Suprapubic skin (tissue), 4 donors: ENCODE data around the gene EFNA2. TPM values are rescaled to one million over a fixed set of nuclear protein-coding genes. Genes with fewer than 3 reads are reported as not detected.

Source experiments
- DNase-seq, 2 donors: peaks; one replicate each; pipeline ENCODE4 v3.0.0-alpha.2; 2019; ENCODE audit warnings: low spot score in 2 of 2
- H3K27ac ChIP-seq: fragments of 200-600 bp; sonication (generic); one replicate; pipeline ENCODE4 v1.5.1; 2019
- H3K27me3 ChIP-seq: fragments of 200-600 bp; sonication (generic); one replicate; pipeline ENCODE4 v1.5.1; 2019
- H3K36me3 ChIP-seq: fragments of 200-600 bp; sonication (generic); one replicate; pipeline ENCODE4 v1.5.1; 2019
- H3K4me1 ChIP-seq: fragments of 200-600 bp; sonication (generic); one replicate; pipeline ENCODE4 v1.5.1; 2019
- H3K4me3 ChIP-seq: fragments of 200-600 bp; sonication (generic); one replicate; pipeline ENCODE4 v1.5.1; 2019; ENCODE audit warnings: mild to moderate bottlenecking
- H3K9me3 ChIP-seq: fragments of 200-600 bp; sonication (generic); one replicate; pipeline ENCODE4 v1.5.1; 2019
- EP300 ChIP-seq: sonication (generic); formaldehyde crosslinking; IDR thresholded peaks from one replicate; pipeline ENCODE4 v1.6.1; 2017; ENCODE audit warnings: antibody characterized with exemption
- POLR2A ChIP-seq, 2 donors: fragments of 450-650 bp; IDR thresholded peaks; one replicate each; pipeline ENCODE4 v1.6.1; 2017; ENCODE audit warnings: antibody characterized with exemption in 2 of 2, mild to moderate bottlenecking in 2 of 2, moderate library complexity in 2 of 2
- POLR2AphosphoS5 ChIP-seq, 3 donors: sonication (generic); formaldehyde crosslinking; IDR thresholded peaks; one replicate each; pipeline ENCODE4 v1.6.1; 2017; ENCODE audit warnings: antibody characterized with exemption in 3 of 3
- WGBS: methylation state at CpG from one replicate; pipeline ENCODE4 v1.1.5; 2018; 5-methylcytosine and 5-hydroxymethylcytosine counted together
- total RNA-seq, 4 donors: library from RNA; depleted of rRNA; stranded (reverse); fragments of >200 nt; gene quantifications; one replicate each; pipeline ENCODE4 v1.1.0, GENCODE V29; 2016
- TF ChIP-seq, protein P1 (sequence below), 2 donors: fragments of 200-600 bp in 1 of 2; fragments of 450-650 bp in 1 of 2; sonication (generic) in 1 of 2; IDR thresholded peaks; one replicate each; pipeline ENCODE4 v1.5.1; 2016 to 2019; ENCODE audit warnings: antibody characterized with exemption in 2 of 2, mild to moderate bottlenecking in 1 of 2, moderate library complexity in 1 of 2

EFNA2 gene
- total RNA-seq, 4 donors from 2014 or later: not detected

DNA sequence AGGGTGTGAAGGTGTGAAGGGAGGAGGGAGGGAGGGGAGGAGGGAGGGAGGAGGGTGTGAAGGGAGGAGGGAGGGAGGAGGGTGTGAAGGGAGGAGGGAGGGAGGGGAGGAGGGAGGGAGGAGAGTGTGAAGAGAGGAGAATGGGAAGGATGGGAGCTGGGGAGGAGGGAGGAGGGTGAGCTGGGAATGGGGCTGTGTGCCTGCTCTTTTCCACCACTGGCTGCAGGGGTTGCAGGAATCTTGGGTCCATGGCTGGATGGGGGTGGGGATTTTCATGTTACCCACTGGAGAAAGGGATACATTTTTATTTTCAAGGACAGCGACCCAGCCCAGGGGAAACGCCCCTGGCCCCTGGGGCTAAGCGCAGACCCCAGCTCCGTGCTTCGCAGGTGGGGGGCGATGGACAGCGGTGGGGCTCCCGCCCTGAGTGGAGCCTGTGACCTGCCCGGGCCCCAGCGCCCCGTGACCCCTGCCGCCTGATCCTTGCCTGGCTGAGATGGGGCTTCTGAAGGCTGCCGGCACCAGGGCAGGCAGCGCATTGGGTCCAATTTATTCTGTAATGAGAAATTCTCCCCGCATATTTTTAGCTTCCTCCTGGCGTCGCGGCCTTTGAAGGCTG lies 3.0 kb upstream of the EFNA2 start:
- Histone ChIP-seq H3K36me3 (peaks cover 13% of the 10 kb centered on the region), H3K4me3 (no peak overlapping the region), H3K27ac (no peak overlapping the region), H3K9me3 (no peaks in the 10 kb centered on the region), H3K27me3 (peaks cover 48% of the 10 kb centered on the region), H3K4me1 (peaks cover 8% of the 10 kb centered on the region)
- TF ChIP-seq EP300 (no peak), POLR2AphosphoS5 (IDR thresholded peaks at IDR 0.05) (no peak), POLR2A (IDR thresholded peaks at IDR 0.05) (no peak)
- TF ChIP-seq, protein P1, sequence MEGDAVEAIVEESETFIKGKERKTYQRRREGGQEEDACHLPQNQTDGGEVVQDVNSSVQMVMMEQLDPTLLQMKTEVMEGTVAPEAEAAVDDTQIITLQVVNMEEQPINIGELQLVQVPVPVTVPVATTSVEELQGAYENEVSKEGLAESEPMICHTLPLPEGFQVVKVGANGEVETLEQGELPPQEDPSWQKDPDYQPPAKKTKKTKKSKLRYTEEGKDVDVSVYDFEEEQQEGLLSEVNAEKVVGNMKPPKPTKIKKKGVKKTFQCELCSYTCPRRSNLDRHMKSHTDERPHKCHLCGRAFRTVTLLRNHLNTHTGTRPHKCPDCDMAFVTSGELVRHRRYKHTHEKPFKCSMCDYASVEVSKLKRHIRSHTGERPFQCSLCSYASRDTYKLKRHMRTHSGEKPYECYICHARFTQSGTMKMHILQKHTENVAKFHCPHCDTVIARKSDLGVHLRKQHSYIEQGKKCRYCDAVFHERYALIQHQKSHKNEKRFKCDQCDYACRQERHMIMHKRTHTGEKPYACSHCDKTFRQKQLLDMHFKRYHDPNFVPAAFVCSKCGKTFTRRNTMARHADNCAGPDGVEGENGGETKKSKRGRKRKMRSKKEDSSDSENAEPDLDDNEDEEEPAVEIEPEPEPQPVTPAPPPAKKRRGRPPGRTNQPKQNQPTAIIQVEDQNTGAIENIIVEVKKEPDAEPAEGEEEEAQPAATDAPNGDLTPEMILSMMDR (IDR thresholded peaks at IDR 0.05): no peak
- DNase-seq: no peak
- 82% methylated on average over 4 of the region's 18 CpGs for WGBS

DNA sequence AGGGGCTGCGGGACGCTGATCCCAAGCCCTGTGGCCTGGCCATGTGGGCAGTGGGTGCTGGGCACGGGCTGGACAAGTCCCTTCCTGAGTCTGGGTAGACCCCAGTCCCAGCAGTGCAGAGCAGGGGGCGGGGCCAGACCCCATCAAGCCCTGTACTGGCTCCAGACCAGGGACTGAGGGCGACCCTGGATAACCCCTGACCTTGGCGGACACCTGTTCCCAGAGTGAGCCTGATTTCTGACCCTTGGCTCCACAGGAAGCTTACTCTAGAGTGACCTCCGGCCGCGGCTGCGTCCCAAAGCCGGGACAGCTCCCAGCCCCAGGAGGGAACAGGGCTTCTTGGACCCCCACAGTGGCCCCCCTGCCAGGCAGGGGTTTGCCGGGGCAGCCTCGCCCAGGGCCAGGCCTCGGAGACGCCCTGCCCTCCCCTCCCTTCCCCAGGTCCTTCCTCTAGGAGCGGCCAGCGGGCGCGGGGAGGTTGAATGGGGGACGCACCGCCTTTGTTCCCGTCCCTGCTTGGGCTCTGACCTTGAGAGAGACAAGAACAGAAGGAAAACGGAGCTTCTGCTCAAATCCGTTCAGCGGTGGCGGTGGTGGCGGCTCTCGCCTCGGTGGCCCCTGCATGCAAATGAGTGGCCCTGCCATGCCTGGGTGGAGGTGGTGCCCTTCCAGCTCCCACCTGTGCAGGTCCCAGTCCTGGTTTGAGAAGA lies 2.3 kb upstream of the EFNA2 start:
- peaks cover 9% of the 10 kb centered on the region for H3K36me3 ChIP-seq
- peaks cover 55% of the 10 kb centered on the region for H3K27me3 ChIP-seq
- WGBS: 100% methylated on average over 2 of the region's 29 CpGs
- TF ChIP-seq POLR2A (IDR thresholded peaks at IDR 0.05): no peak
- TF ChIP-seq EP300: no peak
- TF ChIP-seq, protein P1 (IDR thresholded peaks at IDR 0.05): no peak
- no peak for TF ChIP-seq POLR2AphosphoS5 (IDR thresholded peaks at IDR 0.05)
- H3K4me3 ChIP-seq: no peak overlapping the region
- peaks cover 8% of the 10 kb centered on the region for H3K4me1 ChIP-seq
- H3K27ac ChIP-seq: no peak overlapping the region
- DNase-seq: no peak
- no peaks in the 10 kb centered on the region for H3K9me3 ChIP-seq

DNA sequence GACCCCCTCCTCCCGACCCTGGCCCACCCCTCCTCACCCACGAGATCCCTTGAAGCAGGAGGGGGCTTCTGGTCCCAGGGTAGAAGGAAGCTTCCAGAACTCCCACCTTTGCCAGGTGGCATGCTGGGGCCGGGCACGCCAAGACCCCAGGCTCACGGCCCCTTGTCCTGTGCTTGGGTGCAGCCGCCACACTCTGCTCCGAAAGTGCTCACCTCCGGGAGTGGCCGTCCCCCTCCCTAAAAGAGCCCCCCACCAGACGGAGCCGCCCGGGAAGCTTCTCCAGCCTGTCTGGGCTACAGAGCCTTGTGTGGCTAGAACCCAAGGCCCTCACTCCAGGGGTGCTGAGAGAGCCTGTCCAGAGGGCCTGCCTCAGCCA lies 1.8 kb upstream of the EFNA2 start:
- no peak for DNase-seq
- Histone ChIP-seq H3K36me3 (peaks cover 6% of the 10 kb centered on the region), H3K27me3 (peaks cover 60% of the 10 kb centered on the region), H3K4me3 (no peak overlapping the region), H3K27ac (no peak overlapping the region), H3K4me1 (peaks cover 8% of the 10 kb centered on the region), H3K9me3 (no peaks in the 10 kb centered on the region)
- no peak for TF ChIP-seq POLR2AphosphoS5 (IDR thresholded peaks at IDR 0.05)
- TF ChIP-seq, protein P1 (IDR thresholded peaks at IDR 0.05): no peak
- no peak for TF ChIP-seq POLR2A (IDR thresholded peaks at IDR 0.05)
- TF ChIP-seq EP300: no peak
- no CpG with 5 or more reads among the region's 12 CpGs for WGBS

DNA sequence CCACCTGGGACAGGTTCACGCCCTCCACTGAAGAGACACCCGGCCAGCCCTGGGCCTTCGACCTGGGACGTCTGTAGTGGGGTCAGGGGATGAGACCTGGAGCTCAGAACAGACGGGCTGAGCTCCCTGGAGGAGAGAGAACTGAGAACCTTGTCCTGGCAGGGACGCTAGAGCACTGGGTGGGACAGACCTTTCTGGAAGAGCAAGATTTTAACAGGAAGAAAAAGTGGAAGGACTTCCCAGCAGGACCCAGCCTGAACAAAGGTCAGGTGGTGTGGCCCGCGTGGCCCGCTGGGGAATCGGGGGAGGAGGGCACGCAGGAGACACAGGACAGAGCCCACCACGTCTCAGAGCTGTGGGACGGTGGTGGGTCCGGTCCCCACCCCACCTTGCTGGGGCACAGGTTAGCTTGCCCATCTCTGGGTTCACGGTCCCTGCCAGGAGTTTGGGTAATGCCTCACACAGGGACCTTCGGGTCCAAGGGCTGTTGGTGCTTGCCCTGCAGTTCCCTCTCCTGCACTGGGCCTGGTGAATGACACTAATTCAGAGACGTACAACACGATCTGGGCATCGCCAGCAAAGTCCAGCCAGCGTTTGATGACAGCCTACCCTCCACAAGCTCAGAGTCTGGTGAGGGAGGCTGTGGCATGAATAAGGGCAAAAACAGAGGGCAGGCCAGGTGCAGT lies 1.2 kb upstream of the EFNA2 start:
- 48% methylated on average over 9 of the region's 20 CpGs for WGBS
- no peak overlapping the region for H3K4me3 ChIP-seq
- H3K27me3 ChIP-seq: peaks cover 65% of the 10 kb centered on the region
- peaks cover 8% of the 10 kb centered on the region for H3K4me1 ChIP-seq
- no peaks in the 10 kb centered on the region for H3K9me3 ChIP-seq
- peaks cover 1% of the 10 kb centered on the region for H3K36me3 ChIP-seq
- H3K27ac ChIP-seq: no peak overlapping the region
- TF ChIP-seq POLR2AphosphoS5 (IDR thresholded peaks at IDR 0.05) (no peak), EP300 (no peak), POLR2A (IDR thresholded peaks at IDR 0.05) (no peak)
- TF ChIP-seq, protein P1 (IDR thresholded peaks at IDR 0.05): no peak
- peak in 1 of 2 donors; percentile 51 for DNase-seq
